ENCODE results near the gene IGF1R.

The IGF1R gene

DNA sequence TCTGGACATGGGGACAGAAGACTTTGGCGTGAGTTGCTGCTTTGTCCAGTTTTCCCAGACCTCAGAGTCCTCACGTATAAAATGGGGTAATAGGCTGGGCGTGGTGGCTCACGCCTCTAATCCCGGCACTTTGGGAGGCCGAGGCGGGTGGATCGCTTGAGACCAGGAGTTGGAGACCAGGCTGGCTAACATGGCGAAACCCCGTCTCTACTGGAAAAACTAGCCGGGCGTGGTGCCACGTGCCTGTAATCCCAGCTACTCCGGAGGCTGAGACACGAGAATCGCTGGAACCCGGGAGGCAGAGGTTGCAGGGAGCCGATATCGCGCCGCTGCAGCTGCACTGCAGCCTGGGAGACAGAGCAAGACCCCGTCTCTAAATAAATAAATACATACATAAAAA, 22.7 kb upstream of the IGF1R start:
- DNase-seq (ENCODE audit: low read depth), result no peak
- H3K4me3 ChIP-seq (ENCODE audit: low read depth, low read length), result no peak overlapping the region
- no peak for TF ChIP-seq CTCF (IDR thresholded peaks at IDR 0.05; ENCODE audit: insufficient read depth, low read depth, low read length, missing control alignments)

- DNase-seq (ENCODE audit: low read depth), result no peak
- TF ChIP-seq CTCF (IDR thresholded peaks at IDR 0.05; ENCODE audit: insufficient read depth, low read depth, low read length, missing control alignments), result no peak
Measured at GRCh38 chr15:98626153-98626552, 22.2 kb upstream of the IGF1R start.

GRCh38 chr15:98628216-98628615, 20.1 kb upstream of the IGF1R start:
- TF ChIP-seq CTCF (IDR thresholded peaks at IDR 0.05; ENCODE audit: insufficient read depth, low read depth, low read length, missing control alignments), result no peak
- DNase-seq (ENCODE audit: low read depth), result no peak
- no peak overlapping the region for H3K4me3 ChIP-seq (ENCODE audit: low read depth, low read length)

More at GRCh38 chr15:98626153-98626552, 22.2 kb upstream of the IGF1R start:
- no peak overlapping the region for H3K4me3 ChIP-seq (ENCODE audit: low read depth, low read length)

DNA sequence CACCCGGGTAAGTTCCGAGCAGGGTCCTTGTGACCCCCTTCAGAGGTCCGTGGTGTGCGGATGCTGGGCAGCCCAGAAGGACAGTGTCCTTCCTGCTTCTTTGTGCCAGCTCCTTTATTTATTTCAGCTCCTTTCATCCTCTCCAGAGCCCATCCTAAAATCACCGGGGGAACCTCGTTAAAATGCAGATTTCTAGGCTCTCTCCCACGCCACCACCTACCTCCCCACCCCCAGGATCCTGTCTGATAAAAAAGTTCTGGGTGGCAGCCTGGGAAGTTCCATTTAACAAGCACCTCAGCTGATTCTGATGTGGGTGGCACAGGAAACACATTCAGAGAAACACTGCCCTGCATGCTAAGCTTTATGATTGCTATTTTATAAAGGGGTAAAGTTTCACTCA, 12.5 kb upstream of the IGF1R start:
- TF ChIP-seq CTCF (IDR thresholded peaks at IDR 0.05; ENCODE audit: insufficient read depth, low read depth, low read length, missing control alignments), result no peak
- H3K4me3 ChIP-seq (ENCODE audit: low read depth, low read length), result no peak overlapping the region
- no peak for DNase-seq (ENCODE audit: low read depth)

- DNase-seq (ENCODE audit: low read depth), result no peak
- H3K4me3 ChIP-seq (ENCODE audit: low read depth, low read length), result no peak overlapping the region
- no peak for TF ChIP-seq CTCF (IDR thresholded peaks at IDR 0.05; ENCODE audit: insufficient read depth, low read depth, low read length, missing control alignments)
Measured at GRCh38 chr15:98643115-98643514, 5.2 kb upstream of the IGF1R start.

- no peak for TF ChIP-seq CTCF (IDR thresholded peaks at IDR 0.05; ENCODE audit: insufficient read depth, low read depth, low read length, missing control alignments)
- peak overlapping the region; percentile 95 for H3K4me3 ChIP-seq (ENCODE audit: low read depth, low read length)
- DNase-seq (ENCODE audit: low read depth), result no peak
Measured at GRCh38 chr15:98646546-98647025, 1.8 kb upstream of the IGF1R start.

DNA sequence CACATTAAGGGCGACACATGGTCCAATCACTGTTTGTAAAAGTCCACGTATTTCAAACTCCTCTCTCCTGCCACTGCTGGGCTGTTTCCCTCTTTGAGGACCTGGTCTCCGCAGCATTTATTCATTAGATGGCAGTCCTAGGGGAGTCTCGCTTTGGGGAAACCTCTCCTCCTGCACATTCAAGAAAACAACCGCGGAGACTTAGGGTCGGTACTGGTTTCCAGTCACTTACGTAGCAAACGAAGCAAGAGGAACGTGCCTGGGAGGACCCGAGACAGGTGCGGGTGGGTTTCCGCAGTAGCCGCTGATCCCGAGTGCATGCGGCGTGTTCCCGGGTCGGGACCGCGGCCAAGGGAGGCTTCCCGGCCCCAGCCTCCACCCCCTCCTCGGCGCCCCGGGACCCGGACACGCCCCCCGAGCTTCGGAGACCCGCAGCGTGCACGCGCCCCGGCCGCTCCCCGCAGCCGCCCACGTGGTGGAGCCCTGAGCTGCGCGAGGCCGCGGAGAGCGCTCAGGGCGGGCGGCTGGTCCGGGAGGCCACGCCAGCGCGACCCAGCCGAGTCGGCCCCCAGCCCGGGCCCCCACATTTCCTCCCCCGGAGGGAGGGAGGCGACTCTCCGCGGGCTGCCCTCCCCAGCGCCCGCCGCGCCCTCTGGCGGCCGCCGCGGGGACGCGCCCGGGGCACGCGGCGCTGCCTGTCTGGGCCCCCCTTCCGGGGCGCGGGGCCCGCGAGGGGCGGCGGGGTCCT, 1.1 kb upstream of the IGF1R start:
- TF ChIP-seq CTCF (IDR thresholded peaks at IDR 0.05; ENCODE audit: insufficient read depth, low read depth, low read length, missing control alignments), result peak; percentile 59
- peak; percentile 73 for DNase-seq (ENCODE audit: low read depth)
- peak overlapping the region; percentile 95 for H3K4me3 ChIP-seq (ENCODE audit: low read depth, low read length)

Measured in GM12865 (cell line).